HuH-7 (cell line): ENCODE data around the gene RALGAPA1.
"Not testable (repeated sequence)": the region's sequence is repeated elsewhere in the genome, so short reads cannot be mapped to it uniquely, and the experiment has no call there.

Experiments
- DNase-seq: peaks from one replicate; pipeline ENCODE4 v3.0.0; 2011; ENCODE audit warnings: low spot score

Gene RALGAPA1

GRCh38 chr14:35821564-35822411, 12.7 kb upstream of the RALGAPA1 start:
- peak; percentile 53 for DNase-seq

- no peak for DNase-seq
These were observed 10.8 kb upstream of the RALGAPA1 start for GRCh38 chr14:35819591-35820540.

GRCh38 chr14:35818346-35819115, 9.4 kb upstream of the RALGAPA1 start:
- peak; percentile 60 for DNase-seq

- DNase-seq: no peak
These were observed 5.4 kb upstream of the RALGAPA1 start for GRCh38 chr14:35814371-35815005.

GRCh38 chr14:35810963-35811362, 1.9 kb upstream of the RALGAPA1 start:
- no peak for DNase-seq

- DNase-seq: no peak
These were observed 502 bp upstream of the RALGAPA1 start for GRCh38 chr14:35809597-35809996.

- DNase-seq: no peak
These were observed 938 bp downstream of the RALGAPA1 start for GRCh38 chr14:35808076-35808637.

GRCh38 chr14:35807131-35807961, 1.7 kb downstream of the RALGAPA1 start:
- DNase-seq: no peak

- DNase-seq: no peak
These were observed 2.8 kb downstream of the RALGAPA1 start for GRCh38 chr14:35806006-35806907.

- no peak for DNase-seq
These were observed 11.3 kb downstream of the RALGAPA1 start for GRCh38 chr14:35797796-35798195.

GRCh38 chr14:35789651-35790050, 19.4 kb downstream of the RALGAPA1 start:
- no peak for DNase-seq

GRCh38 chr14:35786856-35787255, 22.2 kb downstream of the RALGAPA1 start:
- DNase-seq: no peak

GRCh38 chr14:35783699-35784098, 25.4 kb downstream of the RALGAPA1 start:
- no peak for DNase-seq

- no peak for DNase-seq
These were observed 29.7 kb downstream of the RALGAPA1 start for GRCh38 chr14:35779368-35779767.

- not testable (repeated sequence) for DNase-seq
These were observed 31.5 kb downstream of the RALGAPA1 start for GRCh38 chr14:35777550-35777949.

- DNase-seq: no peak
These were observed 32.3 kb downstream of the RALGAPA1 start for GRCh38 chr14:35776823-35777222.

GRCh38 chr14:35776085-35776484, 33.0 kb downstream of the RALGAPA1 start:
- DNase-seq: not testable (repeated sequence)

GRCh38 chr14:35766700-35767082, 42.4 kb downstream of the RALGAPA1 start:
- DNase-seq: no peak

GRCh38 chr14:35766036-35766699, 42.9 kb downstream of the RALGAPA1 start:
- DNase-seq: no peak
